HUES48 (cell line): Measurements from ENCODE around the gene RAB40B.
"Not testable (repeated sequence)": the region's sequence is repeated elsewhere in the genome, so short reads cannot be mapped to it uniquely, and the experiment has no call there.

Experiments used
- H3K27ac ChIP-seq: one replicate; pipeline ENCODE4 v1.7.0; 2013; ENCODE audit warnings: low read depth, low read length, inconsistent platforms
- H3K27me3 ChIP-seq: 2 replicates; pipeline ENCODE4 v1.6.1; 2013; ENCODE audit warnings: mild to moderate bottlenecking, low read length; ENCODE audit not compliant: control insufficient read depth, insufficient read depth
- H3K36me3 ChIP-seq: 2 replicates; pipeline ENCODE4 v1.6.1; 2013; ENCODE audit warnings: low read length; ENCODE audit not compliant: control insufficient read depth, insufficient read depth
- H3K4me1 ChIP-seq: 2 replicates; pipeline ENCODE4 v1.6.1; 2013; ENCODE audit warnings: mild to moderate bottlenecking, low read length; ENCODE audit not compliant: control insufficient read depth, insufficient read depth
- H3K4me3 ChIP-seq: 2 replicates; pipeline ENCODE4 v1.5.1; 2013; ENCODE audit warnings: mild to moderate bottlenecking, low read depth, low read length
- H3K9ac ChIP-seq: 2 replicates; pipeline ENCODE4 v1.6.1; 2013; ENCODE audit warnings: mild to moderate bottlenecking, low read depth, low read length, moderate library complexity
- H3K9me3 ChIP-seq: 2 replicates; pipeline ENCODE4 v1.6.1; 2013; ENCODE audit warnings: low read length; ENCODE audit not compliant: control insufficient read depth, insufficient read depth

The RAB40B gene

GRCh38 chr17:82698065-82698973 is at the start of gene RAB40B:
Gene RAB40B, minus strand, starts transcription at chr17:82698698. Its CDS starts 102 bp downstream, at chr17:82698596.
- Histone ChIP-seq H3K27ac (no peak within 1 kb of the TSS), H3K4me1 (no peaks in the 10 kb centered on the region), H3K9me3 (no peaks in the 10 kb centered on the region; the same call in 1 of the 2 replicates), H3K4me3 (peak within 1 kb of the TSS; percentile 79), H3K9ac (no peak within 1 kb of the TSS), H3K36me3 (no peaks in the 10 kb centered on the region), H3K27me3 (peaks cover 38% of the 10 kb centered on the region)

- Histone ChIP-seq H3K4me1 (0 out of 2 replicates have a peak, but pooled peaks cover 4% of the 10 kb centered on the region), H3K27me3 (no peaks in the 10 kb centered on the region), H3K27ac (no peak overlapping the region), H3K36me3 (peaks cover 20% of the 10 kb centered on the region), H3K9me3 (peaks cover 15% of the 10 kb centered on the region), H3K9ac (no peak overlapping the region), H3K4me3 (no peak overlapping the region)
Measured at GRCh38 chr17:82745524-82745923, 47.0 kb upstream of the RAB40B start.

DNA sequence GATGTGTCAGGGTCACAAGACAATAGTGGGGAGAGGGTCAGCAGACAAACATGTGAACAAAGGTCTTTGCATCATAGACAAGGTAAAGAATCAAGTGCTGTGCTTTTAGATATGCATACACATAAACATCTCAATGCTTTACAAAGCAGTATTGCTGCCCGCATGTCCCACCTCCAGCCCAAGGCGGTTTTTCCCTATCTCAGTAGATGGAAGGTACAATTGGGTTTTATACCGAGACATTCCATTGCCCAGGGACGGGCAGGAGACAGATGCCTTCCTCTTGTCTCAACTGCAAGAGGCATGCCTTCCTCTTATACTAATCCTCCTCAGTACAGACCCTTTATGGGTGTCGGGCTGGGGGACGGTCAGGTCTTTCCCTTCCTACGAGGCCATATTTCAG is 46.2 kb upstream of the RAB40B start:
- H3K27ac ChIP-seq = not testable (repeated sequence)
- peaks cover 16% of the 10 kb centered on the region for H3K9me3 ChIP-seq

DNA sequence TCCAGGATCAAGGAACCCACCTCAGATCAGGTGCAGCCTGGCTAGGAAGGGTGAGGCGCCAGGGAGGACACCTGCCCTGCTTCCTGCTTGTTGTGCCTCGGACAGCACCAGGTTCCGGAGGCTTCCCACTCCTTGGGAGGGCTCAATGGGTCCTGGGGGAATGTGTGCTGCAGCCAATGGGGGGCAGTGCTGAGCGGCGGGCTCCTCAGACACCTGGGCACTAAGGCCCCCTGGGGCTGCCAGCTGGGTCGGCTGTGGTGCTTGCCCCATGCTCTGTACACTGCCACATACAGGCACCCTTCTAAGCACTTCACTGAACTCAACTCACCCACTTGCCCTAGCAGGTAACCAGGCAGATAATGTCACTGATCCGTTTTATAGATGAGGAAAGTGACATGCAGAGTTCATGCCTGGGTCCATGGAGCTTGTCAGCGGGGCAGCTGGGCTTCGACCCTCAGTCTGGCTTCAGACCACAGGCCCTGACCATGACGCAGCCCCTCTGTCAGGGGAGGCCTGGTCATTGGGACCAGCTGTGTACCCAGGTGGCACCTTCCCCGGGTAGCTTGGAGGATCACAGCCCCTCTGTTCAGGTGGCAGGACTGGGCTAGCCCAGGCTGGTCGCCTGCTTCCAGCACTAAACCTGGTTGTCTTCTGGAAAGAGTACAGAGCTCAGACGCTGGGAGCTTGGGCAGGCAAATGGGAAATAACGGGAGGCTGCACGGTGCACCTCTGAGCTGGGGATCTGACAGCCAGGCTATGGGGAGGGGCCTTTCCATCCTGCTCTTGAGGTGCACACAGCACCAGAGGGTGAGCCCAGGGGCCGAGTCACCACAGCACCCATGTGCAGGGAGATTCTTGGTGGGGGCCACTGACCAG is 45.1 kb upstream of the RAB40B start:
- H3K27me3 ChIP-seq = no peaks in the 10 kb centered on the region
- H3K9ac ChIP-seq = no peak overlapping the region
- peaks cover 28% of the 10 kb centered on the region for H3K36me3 ChIP-seq
- H3K4me1 ChIP-seq = 0 out of 2 replicates have a peak, but pooled peaks cover 4% of the 10 kb centered on the region
- peaks cover 16% of the 10 kb centered on the region for H3K9me3 ChIP-seq
- H3K4me3 ChIP-seq = no peak overlapping the region
- no peak overlapping the region for H3K27ac ChIP-seq

More for the DNA sequence above, 46.2 kb upstream of the RAB40B start:
- not testable (repeated sequence) for H3K9ac ChIP-seq, H3K4me1 ChIP-seq, H3K27me3 ChIP-seq, H3K4me3 ChIP-seq
- peaks cover 28% of the 10 kb centered on the region for H3K36me3 ChIP-seq

DNA sequence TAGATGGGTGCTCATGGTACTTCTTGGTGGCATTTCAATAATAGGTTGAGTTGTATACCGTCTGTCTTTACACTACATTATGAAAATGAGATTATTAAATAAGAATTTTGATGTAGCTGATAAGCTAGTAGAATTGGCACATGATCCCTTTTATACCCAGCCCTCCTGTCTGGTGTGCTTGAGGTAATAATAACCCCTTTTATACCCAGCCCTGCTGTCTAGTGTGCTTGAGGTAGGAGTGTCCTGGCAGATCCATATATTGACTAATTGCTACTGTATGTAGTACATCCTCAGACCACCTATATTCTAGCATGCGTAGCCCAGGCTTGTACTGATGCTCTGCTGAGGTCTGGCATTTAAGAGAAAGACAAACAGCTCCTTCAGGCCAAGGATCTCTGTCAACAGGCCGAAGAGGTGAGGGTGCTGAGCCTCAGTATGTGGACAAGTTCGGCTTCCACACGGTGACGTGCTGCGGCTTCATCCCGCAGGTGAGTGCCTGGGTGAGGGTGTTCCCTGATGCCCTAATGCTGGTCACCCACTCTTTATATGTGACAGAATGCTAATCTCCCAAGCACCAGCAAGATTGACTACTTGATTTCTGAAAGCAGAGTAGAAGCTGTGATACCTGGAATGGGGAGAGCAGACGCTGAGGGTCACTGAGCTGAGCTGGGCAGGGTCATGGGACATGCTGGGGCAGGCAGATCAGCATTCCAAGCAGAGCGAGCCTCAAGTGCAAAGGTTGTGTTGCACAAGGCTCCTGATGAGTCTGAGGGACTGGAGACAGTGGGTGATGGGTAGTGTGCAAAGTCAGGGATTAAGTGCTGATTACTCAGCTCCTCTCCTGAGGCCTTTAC is 42.6 kb upstream of the RAB40B start:
- H3K9ac ChIP-seq = no peak overlapping the region
- no peak overlapping the region for H3K4me3 ChIP-seq
- 0 out of 2 replicates have a peak, but pooled peaks cover 4% of the 10 kb centered on the region for H3K4me1 ChIP-seq
- peaks cover 14% of the 10 kb centered on the region for H3K9me3 ChIP-seq
- H3K27me3 ChIP-seq = no peaks in the 10 kb centered on the region
- peaks cover 28% of the 10 kb centered on the region for H3K36me3 ChIP-seq
- H3K27ac ChIP-seq = no peak overlapping the region

- no peaks in the 10 kb centered on the region for H3K27me3 ChIP-seq
- H3K9me3 ChIP-seq = peaks cover 12% of the 10 kb centered on the region
- H3K4me1 ChIP-seq = no peaks in the 10 kb centered on the region
- H3K9ac ChIP-seq = no peak overlapping the region
- peaks cover 28% of the 10 kb centered on the region for H3K36me3 ChIP-seq
- no peak overlapping the region for H3K4me3 ChIP-seq
- H3K27ac ChIP-seq = no peak overlapping the region
Measured at GRCh38 chr17:82737967-82738877, 39.7 kb upstream of the RAB40B start.

DNA sequence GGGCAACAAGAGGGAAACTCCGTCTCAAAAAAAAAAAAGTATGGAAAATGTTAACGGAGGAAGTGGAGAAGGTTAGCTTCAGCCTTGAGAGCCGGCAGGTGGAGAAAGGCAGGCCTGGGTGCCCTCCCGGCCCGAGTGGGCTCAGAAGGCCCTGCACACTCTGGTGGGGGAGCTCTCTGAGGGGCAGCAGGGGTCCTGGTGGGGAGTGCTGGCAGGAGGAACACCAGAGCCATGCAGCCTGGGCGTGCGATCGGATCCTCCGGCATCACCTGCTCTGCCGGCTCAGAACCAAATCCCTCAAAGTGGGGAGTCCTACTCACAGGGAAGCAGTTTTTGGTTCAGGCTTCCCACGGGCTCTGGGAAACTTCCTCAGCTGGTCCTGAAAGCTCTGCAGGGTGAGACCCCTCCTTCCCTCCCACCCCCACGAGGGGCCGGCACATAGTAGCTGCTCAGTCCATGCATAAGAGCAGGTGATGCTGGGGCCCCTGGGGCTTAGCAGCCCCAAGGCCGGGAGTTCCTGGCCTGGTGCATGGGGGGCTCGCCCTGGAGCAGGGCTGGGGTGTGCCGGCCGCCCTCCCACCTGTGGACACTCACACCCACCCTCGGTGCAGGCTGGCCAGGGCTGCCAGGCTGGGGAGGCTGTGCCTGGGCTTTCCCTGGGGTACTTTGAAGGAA is 38.1 kb upstream of the RAB40B start:
- H3K4me1 ChIP-seq = no peaks in the 10 kb centered on the region
- H3K27ac ChIP-seq = no peak overlapping the region
- no peaks in the 10 kb centered on the region for H3K27me3 ChIP-seq
- no peak overlapping the region for H3K4me3 ChIP-seq
- H3K9me3 ChIP-seq = peaks cover 12% of the 10 kb centered on the region
- peaks cover 20% of the 10 kb centered on the region for H3K36me3 ChIP-seq
- no peak overlapping the region for H3K9ac ChIP-seq

DNA sequence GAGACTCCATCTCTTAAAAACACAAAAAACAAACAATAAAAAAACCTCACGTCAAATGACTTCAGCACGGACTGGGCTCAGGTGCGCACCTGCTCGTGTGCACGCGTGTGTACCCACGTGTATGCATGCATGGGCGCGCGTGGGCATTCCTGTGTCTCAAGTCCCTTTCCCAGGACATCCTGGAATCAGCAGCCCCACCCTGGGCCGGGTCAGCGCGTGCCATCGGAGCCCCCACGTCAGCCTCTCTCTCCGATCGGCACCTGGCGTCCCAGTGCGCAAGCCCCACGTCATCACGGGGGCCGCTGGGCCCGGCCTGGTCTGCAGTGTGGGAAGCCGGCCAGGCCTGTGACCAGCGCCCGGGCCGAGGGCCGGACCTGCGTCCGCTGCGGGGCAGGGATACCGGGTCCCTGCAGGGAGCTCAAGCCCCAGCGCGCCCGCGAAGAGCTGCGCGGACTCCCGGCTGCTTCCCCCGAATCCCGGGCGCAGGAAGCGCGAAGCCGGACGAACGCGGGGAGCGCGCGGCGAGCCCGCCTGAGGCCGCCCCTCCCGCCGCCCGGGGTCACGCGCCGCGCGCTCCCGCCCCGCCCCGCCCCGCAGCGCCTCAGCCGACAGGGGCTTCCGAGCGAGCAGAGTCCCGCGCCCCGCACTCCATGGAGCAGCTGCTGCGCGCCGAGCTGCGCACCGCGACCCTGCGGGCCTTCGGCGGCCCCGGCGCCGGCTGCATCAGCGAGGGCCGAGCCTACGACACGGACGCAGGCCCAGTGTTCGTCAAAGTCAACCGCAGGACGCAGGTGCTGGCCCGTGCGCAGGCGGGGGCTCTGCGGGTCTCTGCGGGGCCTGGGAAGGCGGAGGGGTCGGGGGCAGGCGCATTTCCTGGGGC is 36.7 kb upstream of the RAB40B start, which contains the start of gene FN3K:
FN3K (plus strand) TSS at position 629 of the 880 bp plus-strand sequence; CDS start at position 651, 22 bp downstream.
- H3K9me3 ChIP-seq = no peaks in the 10 kb centered on the region; the same call in 1 of the 2 replicates
- H3K9ac ChIP-seq = peak within 1 kb of the TSS; percentile 83; the same call in 1 of the 2 replicates
- H3K4me1 ChIP-seq = no peaks in the 10 kb centered on the region
- H3K4me3 ChIP-seq = peak within 1 kb of the TSS; percentile 75
- peaks cover 6% of the 10 kb centered on the region; the same call in 1 of the 2 replicates for H3K36me3 ChIP-seq
- H3K27ac ChIP-seq = no peak within 1 kb of the TSS
- H3K27me3 ChIP-seq = no peaks in the 10 kb centered on the region
